BLaER1 treated with 17β-estradiol and CSF1 and Interleukin-3, amounts not matched to agents 10 nM and 100 nM (cell line): ENCODE measurements around the gene CRB2.

Source experiments
- H3K27ac ChIP-seq, 11 experiments: shearing (Covaris generic); formaldehyde crosslinking; 2 replicates each; pipeline ENCODE4 v1.8.1; 2022
- H3K27me3 ChIP-seq, 11 experiments: shearing (Covaris generic); formaldehyde crosslinking; 2 replicates each; pipeline ENCODE4 v1.8.1; 2022
- H3K36me3 ChIP-seq, 11 experiments: shearing (Covaris generic); formaldehyde crosslinking; 2 replicates each; pipeline ENCODE4 v1.8.1; 2022
- H3K4me1 ChIP-seq, 10 experiments: shearing (Covaris generic); formaldehyde crosslinking; 2 replicates each; pipeline ENCODE4 v1.8.1; 2022
- H3K4me2 ChIP-seq, 11 experiments: shearing (Covaris generic); formaldehyde crosslinking; 2 replicates each; pipeline ENCODE4 v1.8.1; 2022
- H3K4me3 ChIP-seq, 10 experiments: shearing (Covaris generic); formaldehyde crosslinking; 2 replicates each; pipeline ENCODE4 v1.8.1; 2022
- H3K9ac ChIP-seq, 11 experiments: shearing (Covaris generic); formaldehyde crosslinking; 2 replicates each; pipeline ENCODE4 v1.8.1; 2022
- H3K9me3 ChIP-seq, 11 experiments: shearing (Covaris generic); formaldehyde crosslinking; replicated peaks in 1 of 11; 2 replicates each; pipeline ENCODE4 v1.8.1; 2022
- H4K20me1 ChIP-seq, 11 experiments: shearing (Covaris generic); formaldehyde crosslinking; 2 replicates each; pipeline ENCODE4 v1.8.1; 2022
- Cebpa-rat ChIP-seq, 11 experiments: shearing (Covaris generic); IDR thresholded peaks; 2 replicates each; pipeline ENCODE4 v1.8.1; 2022

CRB2 gene

DNA sequence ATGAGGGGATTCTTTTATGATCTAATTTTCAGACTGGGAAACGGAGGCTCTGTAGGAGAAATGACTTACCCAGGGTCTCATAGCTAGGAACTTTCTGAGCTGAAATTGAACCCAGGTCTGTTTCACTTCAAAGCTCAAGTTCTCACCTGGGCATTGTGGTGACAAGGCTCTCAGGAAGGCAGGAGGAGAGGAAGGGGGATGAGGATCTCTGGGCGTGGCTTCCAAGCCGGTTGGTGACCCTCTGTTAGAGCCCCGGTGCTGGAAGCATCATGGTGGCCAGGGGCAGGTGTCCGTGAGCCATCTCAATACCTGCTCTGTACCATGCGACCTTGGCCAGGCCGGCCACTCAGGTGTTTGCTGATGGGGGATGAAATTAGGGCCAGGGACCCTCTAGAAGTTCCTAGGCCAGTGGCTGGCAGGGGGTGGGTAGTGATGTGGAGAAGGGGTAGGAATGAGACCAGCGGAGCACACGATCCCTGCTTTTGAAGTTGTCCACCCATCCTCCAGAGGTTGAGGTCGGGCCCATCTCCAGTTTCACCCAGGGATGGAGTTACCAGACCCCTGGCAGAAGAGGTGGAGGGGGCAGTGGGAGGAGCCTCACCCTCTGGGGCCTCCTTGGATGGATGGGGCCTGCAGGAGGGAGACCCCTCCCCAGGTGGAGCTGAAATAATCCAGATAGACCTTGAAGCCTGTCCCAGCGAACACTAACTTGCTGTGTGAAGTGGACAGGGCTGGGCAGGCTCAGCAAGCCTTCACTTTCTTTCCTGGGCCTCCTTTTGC, 5.9 kb downstream of the CRB2 start:
- Histone ChIP-seq H3K9me3 (no peaks in the 10 kb centered on the region), H3K9ac (no peak overlapping the region), H4K20me1 (peaks cover 0 to 23% (median 0%) of the 10 kb centered on the region in 11 experiments; a peak in 2 of 22 replicates), H3K36me3 (no peaks in the 10 kb centered on the region), H3K4me2 (no peak overlapping the region), H3K27ac (no peak overlapping the region), H3K4me1 (peaks cover 22 to 41% (median 35%) of the 10 kb centered on the region in 10 experiments), H3K4me3 (no peak overlapping the region), H3K27me3 (no peaks in the 10 kb centered on the region)
- TF ChIP-seq Cebpa-rat (IDR thresholded peaks at IDR 0.05) = no peak

DNA sequence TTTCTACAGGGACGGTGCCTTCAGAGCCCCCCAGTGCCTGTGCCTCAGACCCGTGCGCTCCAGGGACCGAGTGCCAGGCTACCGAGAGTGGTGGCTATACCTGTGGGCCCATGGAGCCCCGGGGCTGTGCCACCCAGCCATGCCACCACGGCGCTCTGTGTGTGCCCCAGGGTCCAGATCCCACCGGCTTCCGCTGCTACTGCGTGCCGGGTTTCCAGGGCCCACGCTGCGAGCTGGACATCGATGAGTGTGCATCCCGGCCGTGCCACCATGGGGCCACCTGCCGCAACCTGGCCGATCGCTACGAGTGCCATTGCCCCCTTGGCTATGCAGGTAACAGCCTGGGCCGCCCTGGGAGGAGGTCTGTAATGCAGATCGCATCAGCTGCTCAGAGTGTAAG, 6.9 kb downstream of the CRB2 start:
- no peak overlapping the region for H3K9ac ChIP-seq
- H3K4me3 ChIP-seq = no peak overlapping the region

DNA sequence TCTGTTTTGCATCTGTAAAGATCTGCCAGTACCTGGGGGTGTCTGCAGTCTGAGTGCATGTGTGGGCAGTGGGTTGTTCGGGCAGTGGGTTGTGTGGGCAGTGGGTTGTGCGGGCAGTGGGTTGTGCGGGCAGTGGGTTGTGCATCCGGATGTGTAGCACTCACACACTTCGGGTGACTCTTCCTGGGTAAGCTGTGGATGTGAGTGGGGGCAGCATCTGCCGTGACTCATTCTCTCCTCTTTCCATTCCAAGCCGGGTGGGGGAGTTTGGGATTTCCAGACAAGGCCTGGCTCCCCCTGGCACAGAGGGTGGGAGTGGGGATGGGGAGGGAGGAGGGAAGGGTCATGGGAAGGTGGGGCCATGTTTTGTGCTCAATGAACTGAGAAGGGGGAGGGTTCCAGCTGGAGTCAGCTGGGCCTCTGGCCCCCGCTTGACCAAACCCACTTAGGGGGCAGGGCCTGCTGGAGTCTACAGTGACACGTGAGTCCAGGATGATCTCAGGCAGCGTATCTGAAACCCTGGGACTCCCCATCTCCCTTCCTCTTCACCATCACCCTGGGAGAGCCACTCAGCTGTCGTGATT, 8.3 kb downstream of the CRB2 start:
- no peaks in the 10 kb centered on the region for H3K27me3 ChIP-seq
- no peaks in the 10 kb centered on the region for H3K36me3 ChIP-seq
- TF ChIP-seq Cebpa-rat (IDR thresholded peaks at IDR 0.05) = no peak
- H3K27ac ChIP-seq = no peak overlapping the region
- peaks cover 0 to 14% (median 0%) of the 10 kb centered on the region in 11 experiments; a peak in 2 of 22 replicates for H4K20me1 ChIP-seq
- no peaks in the 10 kb centered on the region for H3K9me3 ChIP-seq
- peaks cover 10 to 19% (median 15%) of the 10 kb centered on the region in 10 experiments for H3K4me1 ChIP-seq
- no peak overlapping the region for H3K4me3 ChIP-seq
- no peak overlapping the region for H3K9ac ChIP-seq
- H3K4me2 ChIP-seq = no peak overlapping the region

More for the DNA sequence above, 6.9 kb downstream of the CRB2 start:
- Histone ChIP-seq H3K4me2 (no peak overlapping the region), H3K9me3 (no peaks in the 10 kb centered on the region), H3K4me1 (peaks cover 22 to 34% (median 30%) of the 10 kb centered on the region in 10 experiments), H3K27me3 (no peaks in the 10 kb centered on the region), H3K27ac (no peak overlapping the region), H3K36me3 (no peaks in the 10 kb centered on the region), H4K20me1 (peaks cover 0 to 22% (median 0%) of the 10 kb centered on the region in 11 experiments; a peak in 2 of 22 replicates)
- no peak for TF ChIP-seq Cebpa-rat (IDR thresholded peaks at IDR 0.05)

GRCh38 chr9:123365287-123365880, 9.4 kb downstream of the CRB2 start:
- H3K9me3 ChIP-seq = no peaks in the 10 kb centered on the region
- H3K4me3 ChIP-seq = no peak overlapping the region
- peaks cover 0 to 3% (median 0%) of the 10 kb centered on the region in 11 experiments; a peak in 6 of 22 replicates for H3K27me3 ChIP-seq
- H4K20me1 ChIP-seq = peaks cover 0 to 19% (median 0%) of the 10 kb centered on the region in 11 experiments; a peak in 2 of 22 replicates
- no peak overlapping the region for H3K4me2 ChIP-seq
- H3K9ac ChIP-seq = no peak overlapping the region
- H3K36me3 ChIP-seq = no peaks in the 10 kb centered on the region
- no peak for TF ChIP-seq Cebpa-rat (IDR thresholded peaks at IDR 0.05)
- H3K27ac ChIP-seq = no peak overlapping the region
- H3K4me1 ChIP-seq = peaks cover 0 to 9% (median 5%) of the 10 kb centered on the region in 10 experiments; a peak in 18 of 20 replicates

DNA sequence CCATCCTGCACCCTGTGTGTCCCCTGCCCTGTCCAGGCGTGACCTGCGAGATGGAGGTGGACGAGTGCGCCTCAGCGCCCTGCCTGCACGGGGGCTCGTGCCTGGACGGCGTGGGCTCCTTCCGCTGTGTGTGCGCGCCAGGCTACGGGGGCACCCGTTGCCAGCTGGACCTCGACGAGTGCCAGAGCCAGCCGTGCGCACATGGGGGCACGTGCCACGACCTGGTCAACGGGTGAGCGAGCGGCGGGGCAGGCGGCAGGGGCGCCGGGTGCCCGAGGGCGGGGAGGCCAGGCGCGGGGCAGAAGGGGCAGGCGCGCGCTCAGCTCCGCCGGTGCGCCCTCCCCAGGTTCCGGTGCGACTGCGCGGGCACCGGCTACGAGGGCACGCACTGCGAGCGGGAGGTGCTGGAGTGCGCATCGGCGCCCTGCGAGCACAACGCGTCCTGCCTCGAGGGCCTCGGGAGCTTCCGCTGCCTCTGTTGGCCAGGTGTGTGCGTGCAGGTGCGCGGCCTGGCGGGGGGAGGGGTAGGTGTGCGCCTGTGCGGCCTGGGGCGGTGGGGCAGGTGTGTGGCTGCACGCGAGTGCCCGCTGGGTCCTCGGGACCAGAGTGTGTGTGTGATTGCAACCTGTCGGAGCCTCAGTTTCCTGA, 10.0 kb downstream of the CRB2 start:
- Histone ChIP-seq H4K20me1 (peaks cover 0 to 25% (median 0%) of the 10 kb centered on the region in 11 experiments; a peak in 2 of 22 replicates), H3K4me1 (peaks cover 0 to 3% (median 0%) of the 10 kb centered on the region in 10 experiments; a peak in 2 of 20 replicates), H3K9me3 (no peaks in the 10 kb centered on the region), H3K9ac (no peak overlapping the region), H3K4me3 (no peak overlapping the region), H3K27ac (no peak overlapping the region), H3K27me3 (peaks cover 0 to 10% (median 4%) of the 10 kb centered on the region in 11 experiments; a peak in 14 of 22 replicates), H3K4me2 (no peak overlapping the region), H3K36me3 (no peaks in the 10 kb centered on the region)
- no peak for TF ChIP-seq Cebpa-rat (IDR thresholded peaks at IDR 0.05)

- Histone ChIP-seq H3K27ac (no peak overlapping the region), H3K27me3 (peaks cover 15 to 30% (median 24%) of the 10 kb centered on the region in 11 experiments), H3K9ac (no peak overlapping the region), H3K4me1 (peaks cover 0 to 2% (median under 1%) of the 10 kb centered on the region in 10 experiments; a peak in 7 of 20 replicates), H3K36me3 (no peaks in the 10 kb centered on the region), H4K20me1 (peaks cover 0 to 32% (median 6%) of the 10 kb centered on the region in 11 experiments; a peak in 14 of 22 replicates), H3K4me3 (no peak overlapping the region), H3K9me3 (no peaks in the 10 kb centered on the region), H3K4me2 (no peak overlapping the region)
- no peak for TF ChIP-seq Cebpa-rat (IDR thresholded peaks at IDR 0.05)
Observed at GRCh38 chr9:123368023-123368422, 12.0 kb downstream of the CRB2 start.

DNA sequence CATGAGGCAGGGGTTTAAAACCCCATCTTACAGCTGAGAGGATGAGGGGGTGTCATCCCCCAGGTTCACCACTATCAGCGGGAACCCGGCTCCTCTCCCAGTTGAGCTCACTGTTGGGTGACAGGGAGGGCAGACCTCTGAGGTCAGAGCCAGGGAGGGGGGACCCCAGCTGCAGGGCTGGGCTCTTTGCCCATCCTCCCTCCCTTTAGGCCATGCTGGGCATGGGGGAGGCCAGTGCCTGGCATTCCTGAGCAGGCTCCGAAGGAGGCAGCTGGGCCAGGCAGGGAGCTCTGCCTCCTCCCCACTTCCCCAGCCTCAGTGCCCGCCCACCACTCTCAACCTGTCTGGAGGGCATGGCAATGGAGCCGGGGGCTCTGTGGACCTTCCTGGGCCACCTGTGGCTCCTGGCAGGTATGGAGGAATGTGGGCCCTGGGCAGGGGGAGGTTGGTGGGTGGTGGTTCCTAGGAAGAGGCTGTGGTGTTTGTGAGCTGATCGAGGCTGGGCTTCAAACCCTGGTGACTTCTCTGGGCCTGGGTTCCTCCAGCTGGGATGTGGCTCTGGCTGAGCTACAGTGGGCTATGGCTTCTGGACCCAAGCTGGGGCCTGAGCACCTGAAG, 12.6 kb downstream of the CRB2 start:
- Histone ChIP-seq H3K4me1 (peaks cover 0 to 9% (median 7%) of the 10 kb centered on the region in 10 experiments; a peak in 10 of 20 replicates), H4K20me1 (peaks cover 0 to 36% (median 12%) of the 10 kb centered on the region in 11 experiments; a peak in 16 of 22 replicates), H3K4me2 (no peak overlapping the region), H3K9ac (no peak overlapping the region), H3K4me3 (no peak overlapping the region), H3K27me3 (peaks cover 22 to 36% (median 30%) of the 10 kb centered on the region in 11 experiments), H3K36me3 (no peaks in the 10 kb centered on the region), H3K27ac (no peak overlapping the region), H3K9me3 (no peaks in the 10 kb centered on the region)
- no peak for TF ChIP-seq Cebpa-rat (IDR thresholded peaks at IDR 0.05)

- no peak for TF ChIP-seq Cebpa-rat (IDR thresholded peaks at IDR 0.05)
- H3K27me3 ChIP-seq = peaks cover 28 to 43% (median 37%) of the 10 kb centered on the region in 11 experiments
- H3K9me3 ChIP-seq = no peaks in the 10 kb centered on the region
- no peaks in the 10 kb centered on the region for H3K36me3 ChIP-seq
- H4K20me1 ChIP-seq = peaks cover 0 to 43% (median 17%) of the 10 kb centered on the region in 11 experiments; a peak in 17 of 22 replicates
- peaks cover 0 to 14% (median 11%) of the 10 kb centered on the region in 10 experiments; a peak in 11 of 20 replicates for H3K4me1 ChIP-seq
- no peak overlapping the region for H3K27ac ChIP-seq
- no peak overlapping the region for H3K4me3 ChIP-seq
- no peak overlapping the region for H3K4me2 ChIP-seq
- H3K9ac ChIP-seq = no peak overlapping the region
Observed at GRCh38 chr9:123369296-123369695, 13.3 kb downstream of the CRB2 start.
